Karpas-422 (cell line): ENCODE results near the gene CLEC4E. TPM values are rescaled to one million over a fixed set of nuclear protein-coding genes. Genes with fewer than 3 reads are reported as not detected.
"Not testable (repeated sequence)": the region's sequence is repeated elsewhere in the genome, so short reads cannot be mapped to it uniquely, and the experiment has no call there.

Source experiments
- DNase-seq: peaks from one replicate; pipeline ENCODE4 v3.0.0-alpha.2; 2015
- H2AFZ ChIP-seq: fragments of 200-600 bp; sonication (generic); 2 replicates; pipeline ENCODE4 v1.6.1; 2014; ENCODE audit warnings: antibody characterized with exemption, low read length, mixed read lengths
- H3K27ac ChIP-seq: fragments of 200-600 bp; sonication (generic); 2 replicates; pipeline ENCODE4 v1.5.1; 2014; ENCODE audit warnings: mild to moderate bottlenecking, low read length, moderate library complexity
- H3K27me3 ChIP-seq: fragments of 200-600 bp; sonication (generic); 2 replicates; pipeline ENCODE4 v1.6.1; 2014; ENCODE audit warnings: low read length, mixed read lengths
- H3K36me3 ChIP-seq: fragments of 200-600 bp; sonication (generic); 2 replicates; pipeline ENCODE4 v1.6.1; 2014; ENCODE audit warnings: low read length, mixed read lengths; ENCODE audit not compliant: insufficient read depth
- H3K4me1 ChIP-seq: fragments of 200-600 bp; sonication (generic); 2 replicates; pipeline ENCODE4 v1.6.1; 2014; ENCODE audit warnings: mild to moderate bottlenecking, low read length, mixed read lengths
- H3K4me2 ChIP-seq: fragments of 200-600 bp; sonication (generic); 2 replicates; pipeline ENCODE4 v1.6.1; 2014; ENCODE audit warnings: low read length, low read depth, mild to moderate bottlenecking; ENCODE audit not compliant: poor library complexity, severe bottlenecking
- H3K4me3 ChIP-seq: fragments of 200-600 bp; sonication (generic); 2 replicates; pipeline ENCODE4 v1.5.1; 2014; ENCODE audit warnings: mild to moderate bottlenecking, antibody characterized with exemption, low read length, mixed read lengths
- H3K79me2 ChIP-seq: fragments of 200-600 bp; sonication (generic); 2 replicates; pipeline ENCODE4 v1.6.1; 2014; ENCODE audit warnings: mild to moderate bottlenecking, low read length, mixed read lengths
- H3K9ac ChIP-seq: fragments of 200-600 bp; sonication (generic); 2 replicates; pipeline ENCODE4 v1.6.0; 2014; ENCODE audit warnings: low read length
- H3K9me2 ChIP-seq: fragments of 200-600 bp; sonication (generic), shearing (Covaris generic); replicated peaks from 2 replicates; pipeline ENCODE4 v1.6.0; 2014; ENCODE audit warnings: mild to moderate bottlenecking, low read length, moderate library complexity; ENCODE audit not compliant: insufficient read depth
- H3K9me3 ChIP-seq: fragments of 300-700, 200-600 bp; sonication (generic); 2 replicates; pipeline ENCODE4 v1.6.1; 2014; ENCODE audit warnings: low read length, mixed read lengths
- H4K20me1 ChIP-seq: fragments of 200-600 bp; sonication (generic); 2 replicates; pipeline ENCODE4 v1.6.1; 2014; ENCODE audit warnings: mild to moderate bottlenecking, antibody characterized with exemption, low read length, low read depth; ENCODE audit not compliant: insufficient read depth
- total RNA-seq: library from RNA; depleted of rRNA; stranded (reverse); fragments of >200 nt; shearing (Covaris generic); gene quantifications from 2 replicates; pipeline ENCODE4 v1.2.3, GENCODE V29; 2014; ENCODE audit warnings: low replicate concordance

CLEC4E gene
- total RNA-seq, 1 experiment from 2014 or later, result 1.4 TPM

GRCh38 chr12:8553088-8553627, 12.5 kb upstream of the CLEC4E start:
- H3K27me3 ChIP-seq, result no peaks in the 10 kb centered on the region
- no peaks in the 10 kb centered on the region for H3K79me2 ChIP-seq
- no peaks in the 10 kb centered on the region for H3K9me2 ChIP-seq
- H4K20me1 ChIP-seq, result no peaks in the 10 kb centered on the region
- no peak overlapping the region for H3K27ac ChIP-seq
- DNase-seq, result peak; percentile 63
- no peak overlapping the region for H2AFZ ChIP-seq
- H3K36me3 ChIP-seq, result no peaks in the 10 kb centered on the region
- no peaks in the 10 kb centered on the region for H3K9me3 ChIP-seq
- no peak overlapping the region for H3K4me3 ChIP-seq
- no peak overlapping the region for H3K4me2 ChIP-seq
- H3K4me1 ChIP-seq, result no peaks in the 10 kb centered on the region
- no peak overlapping the region for H3K9ac ChIP-seq

GRCh38 chr12:8549381-8549780, 8.7 kb upstream of the CLEC4E start:
- Histone ChIP-seq H3K27ac (no peak overlapping the region), H2AFZ (no peak overlapping the region), H3K9me2 (no peaks in the 10 kb centered on the region), H3K4me2 (no peak overlapping the region), H3K4me3 (no peak overlapping the region), H3K79me2 (no peaks in the 10 kb centered on the region), H3K9ac (no peak overlapping the region), H4K20me1 (no peaks in the 10 kb centered on the region), H3K27me3 (no peaks in the 10 kb centered on the region), H3K9me3 (no peaks in the 10 kb centered on the region), H3K4me1 (peaks cover 28% of the 10 kb centered on the region), H3K36me3 (no peaks in the 10 kb centered on the region)
- no peak for DNase-seq

GRCh38 chr12:8548192-8548591, 7.5 kb upstream of the CLEC4E start:
- Histone ChIP-seq H3K9me3 (no peaks in the 10 kb centered on the region), H3K9ac (no peak overlapping the region), H3K4me1 (peaks cover 30% of the 10 kb centered on the region), H3K27ac (no peak overlapping the region), H4K20me1 (no peaks in the 10 kb centered on the region), H3K9me2 (no peaks in the 10 kb centered on the region), H3K27me3 (no peaks in the 10 kb centered on the region), H3K36me3 (no peaks in the 10 kb centered on the region), H3K79me2 (no peaks in the 10 kb centered on the region), H3K4me3 (no peak overlapping the region), H2AFZ (no peak overlapping the region), H3K4me2 (no peak overlapping the region)
- DNase-seq, result no peak

GRCh38 chr12:8547645-8548044, 6.9 kb upstream of the CLEC4E start:
- Histone ChIP-seq H3K9ac (no peak overlapping the region), H3K27me3 (no peaks in the 10 kb centered on the region), H3K9me3 (no peaks in the 10 kb centered on the region), H2AFZ (no peak overlapping the region), H3K9me2 (no peaks in the 10 kb centered on the region), H3K4me1 (peaks cover 30% of the 10 kb centered on the region), H3K36me3 (no peaks in the 10 kb centered on the region), H4K20me1 (no peaks in the 10 kb centered on the region), H3K4me3 (no peak overlapping the region), H3K79me2 (no peaks in the 10 kb centered on the region), H3K27ac (no peak overlapping the region), H3K4me2 (no peak overlapping the region)
- DNase-seq, result no peak

GRCh38 chr12:8546591-8546990, 5.9 kb upstream of the CLEC4E start:
- no peak overlapping the region for H3K27ac ChIP-seq
- H3K9me3 ChIP-seq, result no peaks in the 10 kb centered on the region
- DNase-seq, result no peak

GRCh38 chr12:8544295-8544694, 3.6 kb upstream of the CLEC4E start:
- Histone ChIP-seq H3K4me3 (peak overlapping the region; percentile 23; the same call in 1 of the 2 replicates), H3K9ac (peak overlapping the region; percentile 54), H3K36me3 (no peaks in the 10 kb centered on the region), H3K4me2 (peak overlapping the region; percentile 60), H3K27ac (peak overlapping the region; percentile 18; the same call in 1 of the 2 replicates), H3K79me2 (no peaks in the 10 kb centered on the region), H3K27me3 (no peaks in the 10 kb centered on the region), H3K9me2 (no peaks in the 10 kb centered on the region), H3K9me3 (no peaks in the 10 kb centered on the region), H4K20me1 (no peaks in the 10 kb centered on the region), H2AFZ (peak overlapping the region; percentile 81), H3K4me1 (peaks cover 30% of the 10 kb centered on the region)
- peak; percentile 93 for DNase-seq

More at GRCh38 chr12:8546591-8546990, 5.9 kb upstream of the CLEC4E start:
- Histone ChIP-seq H3K4me3 (no peak overlapping the region), H3K79me2 (no peaks in the 10 kb centered on the region), H3K36me3 (no peaks in the 10 kb centered on the region), H3K4me2 (no peak overlapping the region), H3K27me3 (no peaks in the 10 kb centered on the region), H3K9ac (no peak overlapping the region), H3K9me2 (no peaks in the 10 kb centered on the region), H2AFZ (no peak overlapping the region), H3K4me1 (peaks cover 30% of the 10 kb centered on the region), H4K20me1 (no peaks in the 10 kb centered on the region)

- Histone ChIP-seq H3K27me3 (no peaks in the 10 kb centered on the region), H3K36me3 (no peaks in the 10 kb centered on the region), H3K9ac (no peak overlapping the region), H3K79me2 (no peaks in the 10 kb centered on the region), H3K9me2 (no peaks in the 10 kb centered on the region), H2AFZ (no peak overlapping the region), H3K9me3 (no peaks in the 10 kb centered on the region), H3K27ac (no peak overlapping the region), H3K4me1 (peaks cover 22% of the 10 kb centered on the region), H3K4me2 (no peak overlapping the region), H4K20me1 (no peaks in the 10 kb centered on the region), H3K4me3 (no peak overlapping the region)
- no peak for DNase-seq
Observed at GRCh38 chr12:8541562-8541961, 857 bp upstream of the CLEC4E start.

GRCh38 chr12:8537820-8538219, 2.9 kb downstream of the CLEC4E start:
- peak; percentile 63 for DNase-seq
- H3K4me3 ChIP-seq, H3K36me3 ChIP-seq, H3K4me2 ChIP-seq, H3K9me3 ChIP-seq, H2AFZ ChIP-seq, H3K27ac ChIP-seq, H3K79me2 ChIP-seq, H3K9ac ChIP-seq, H4K20me1 ChIP-seq, H3K27me3 ChIP-seq, H3K4me1 ChIP-seq, H3K9me2 ChIP-seq: not testable (repeated sequence)

GRCh38 chr12:8532045-8532444, 8.7 kb downstream of the CLEC4E start:
- Histone ChIP-seq H3K79me2 (no peaks in the 10 kb centered on the region), H4K20me1 (no peaks in the 10 kb centered on the region), H3K9ac (no peak overlapping the region), H3K4me3 (no peak overlapping the region), H3K9me3 (no peaks in the 10 kb centered on the region), H3K4me1 (peaks cover 7% of the 10 kb centered on the region; the same call in 1 of the 2 replicates), H2AFZ (no peak overlapping the region), H3K9me2 (no peaks in the 10 kb centered on the region), H3K27ac (no peak overlapping the region), H3K36me3 (no peaks in the 10 kb centered on the region), H3K27me3 (no peaks in the 10 kb centered on the region), H3K4me2 (no peak overlapping the region)
- DNase-seq, result no peak
